B cell (primary cell): ENCODE measurements around the gene CRB3. TPM values are rescaled to one million over a fixed set of nuclear protein-coding genes. Genes with fewer than 3 reads are reported as not detected.

ENCODE experiments used
- ATAC-seq: fragments of 200-7000 bp; cut with Tn5 transposase; one replicate; pipeline ENCODE4 v1.10.0; 2021; ENCODE audit warnings: low read depth, mild to moderate bottlenecking, moderate number of reproducible peaks, moderate library complexity
- CTCF ChIA-PET: fragments of 350-600 bp; sonication (Branson Sonifier 250); formaldehyde crosslinking; loops from one replicate; lab custom pipeline; 2021; ENCODE audit warnings: antibody characterized with exemption, inconsistent platforms; lab: Charles Lee
- POLR2A ChIA-PET: fragments of 350-600 bp; sonication (Branson Sonifier 250); formaldehyde crosslinking; loops from one replicate; lab custom pipeline; 2021; ENCODE audit warnings: antibody characterized with exemption; lab: Charles Lee
- DNase-seq: peaks from one replicate; pipeline ENCODE4 v3.0.0; 2013
- H2AFZ ChIP-seq: 2 replicates; pipeline ENCODE4 v1.6.1; 2012; ENCODE audit warnings: mild to moderate bottlenecking, low read depth, low read length; ENCODE audit not compliant: insufficient read depth, poor library complexity, severe bottlenecking
- H3K27ac ChIP-seq, 2 donors: 1 replicate in 1 of 2; 2 replicates in 1 of 2; pipeline ENCODE4 v1.5.1; 2012 to 2013; ENCODE audit warnings: low read length in 2 of 2, mild to moderate bottlenecking in 2 of 2, moderate library complexity in 1 of 2
- H3K27me3 ChIP-seq, 4 experiments: fragments of 200-600 bp in 1 of 4; sonication (generic) in 1 of 4; replicated peaks in 1 of 4; 1 replicate in 2 of 4; 2 replicates in 2 of 4; pipeline versions ENCODE4 v1.6.1 to v1.7.0; 2013 to 2016; ENCODE audit warnings: low read length in 3 of 4, mild to moderate bottlenecking in 2 of 4, mixed read lengths in 1 of 4, moderate library complexity in 1 of 4; ENCODE audit not compliant: insufficient read depth in 4 of 4, control insufficient read depth in 3 of 4; ENCODE audit errors: control extremely low read depth in 1 of 4
- H3K36me3 ChIP-seq, 2 experiments: replicated peaks in 1 of 2; 1 replicate in 1 of 2; 2 replicates in 1 of 2; pipeline versions ENCODE4 v1.6.1 to v1.7.1; 2013; ENCODE audit warnings: low read length in 1 of 2; ENCODE audit not compliant: insufficient read depth in 2 of 2, control insufficient read depth in 1 of 2; ENCODE audit errors: control extremely low read depth in 1 of 2, extremely low read depth in 1 of 2
- H3K4me1 ChIP-seq, 2 donors: fragments of 200-600 bp in 1 of 2; sonication (generic) in 1 of 2; 1 replicate in 1 of 2; 2 replicates in 1 of 2; pipeline versions ENCODE4 v1.5.1 to v1.6.1; 2013 to 2017; ENCODE audit warnings: low read length in 2 of 2; ENCODE audit not compliant: control insufficient read depth in 2 of 2, insufficient read depth in 2 of 2
- H3K4me2 ChIP-seq: replicated peaks from 2 replicates; pipeline ENCODE3; 2012; ENCODE audit warnings: mild to moderate bottlenecking, low read depth, low read length; ENCODE audit not compliant: poor library complexity, severe bottlenecking
- H3K4me3 ChIP-seq, 5 experiments: fragments of 200-600 bp in 1 of 5; sonication (generic) in 1 of 5; 1 replicate in 3 of 5; 2 replicates in 2 of 5; pipeline versions ENCODE4 v1.5.1 to v1.7.0; 2011 to 2016; ENCODE audit warnings: low read length in 4 of 5, mild to moderate bottlenecking in 4 of 5, low read depth in 2 of 5, control low read depth in 1 of 5, moderate library complexity in 1 of 5; ENCODE audit not compliant: insufficient read depth in 1 of 5; ENCODE audit errors: control extremely low read depth in 1 of 5, extremely low read depth in 1 of 5
- H3K79me2 ChIP-seq: fragments of 200-600 bp; sonication (generic); one replicate; pipeline ENCODE4 v1.6.0; 2016; ENCODE audit warnings: low read length; ENCODE audit not compliant: control insufficient read depth, insufficient read depth
- H3K9ac ChIP-seq: fragments of 200-600 bp; sonication (generic); 2 replicates; pipeline ENCODE4 v1.6.1; 2017; ENCODE audit warnings: mild to moderate bottlenecking, low read length, moderate library complexity
- H3K9me3 ChIP-seq, 3 donors: one replicate each; pipeline versions ENCODE4 v1.6.1 to v1.7.1; 2013; ENCODE audit warnings: low read length in 2 of 3; ENCODE audit not compliant: control insufficient read depth in 2 of 3, insufficient read depth in 1 of 3; ENCODE audit errors: control extremely low read depth in 1 of 3
- H4K20me1 ChIP-seq: 2 replicates; pipeline ENCODE4 v1.6.0; 2012; ENCODE audit warnings: mild to moderate bottlenecking, low read length; ENCODE audit not compliant: insufficient read depth, control insufficient read depth, poor library complexity, severe bottlenecking
- H3K27ac Mint-ChIP-seq: one replicate; pipeline ENCODE4 v1.8.0; 2021; ENCODE audit warnings: mixed read lengths
- H3K27me3 Mint-ChIP-seq: one replicate; pipeline ENCODE4 v1.8.0; 2021; ENCODE audit warnings: mixed read lengths
- H3K4me1 Mint-ChIP-seq: one replicate; pipeline ENCODE4 v1.8.0; 2021; ENCODE audit warnings: mixed read lengths
- H3K4me3 Mint-ChIP-seq: one replicate; pipeline ENCODE4 v1.8.0; 2021; ENCODE audit warnings: mixed read lengths
- H3K9me3 Mint-ChIP-seq: one replicate; pipeline ENCODE4 v1.8.0; 2022; ENCODE audit warnings: mixed read lengths; ENCODE audit not compliant: insufficient read depth
- CTCF ChIP-seq: fragments of 200-600 bp; IDR thresholded peaks from one replicate; pipeline ENCODE4 v1.8.0; 2022; ENCODE audit warnings: antibody characterized with exemption, mild to moderate bottlenecking
- EZH2 ChIP-seq: IDR thresholded peaks from 2 replicates; pipeline ENCODE4 v1.6.1; 2012; ENCODE audit warnings: borderline replicate concordance, low read depth, mild to moderate bottlenecking, moderate library complexity, low read length; ENCODE audit not compliant: insufficient read depth, poor library complexity, severe bottlenecking
- WGBS: methylation state at CpG from one replicate; pipeline ENCODE4 v1.1.5; 2013; ENCODE audit warnings: missing lambda C conversion rate; ENCODE audit not compliant: insufficient coverage; 5-methylcytosine and 5-hydroxymethylcytosine counted together
- intact Hi-C: fragments of 100-400 bp; cut with micrococcal nuclease; formaldehyde crosslinking; loops from one replicate; pipeline ENCODE4 v1.10.0; 2022
- polyA plus RNA-seq: library from polyadenylated mRNA; depleted of rRNA; stranded (reverse); fragments of >200 nt; gene quantifications from 2 replicates; pipeline ENCODE4 v1.2.3, GENCODE V29; 2012
- total RNA-seq, 2 donors: library from RNA; stranded (reverse); fragments of 120-200 nt in 1 of 2; gene quantifications; 1 replicate in 1 of 2; 2 replicates in 1 of 2; pipeline versions ENCODE4 v1.2.3 to v1.2.4, GENCODE V29; 2013 to 2022

Gene CRB3
- total and polyA plus RNA-seq, 2 donors (not counting 1 experiment from before 2014, with no cell fraction given), result 2.1 to 3.6 TPM

GRCh38 chr19:6414793-6415590, 49.1 kb upstream of the CRB3 start:
- no peaks in the 10 kb centered on the region for H3K27me3 ChIP-seq
- no peak for ATAC-seq
- H3K9ac ChIP-seq, result no peak overlapping the region
- intact Hi-C loops, result no loop called here
- H3K36me3 ChIP-seq, result peaks cover 0 to 60% of the 10 kb centered on the region in 2 experiments
- H3K27ac Mint-ChIP-seq, result no peak overlapping the region
- 96% methylated on average over 36 of the region's 47 CpGs for WGBS
- H3K4me1 Mint-ChIP-seq, result no peaks in the 10 kb centered on the region
- DNase-seq, result no peak
- no peak overlapping the region for H3K27ac ChIP-seq
- POLR2A ChIA-PET, result no interaction called here
- H4K20me1 ChIP-seq, result peaks cover 61% of the 10 kb centered on the region
- no peak for TF ChIP-seq CTCF
- TF ChIP-seq EZH2, result no peak
- no peaks in the 10 kb centered on the region for H3K9me3 Mint-ChIP-seq
- H3K9me3 ChIP-seq, result no peaks in the 10 kb centered on the region
- no peak overlapping the region for H3K4me2 ChIP-seq
- no peaks in the 10 kb centered on the region for H3K27me3 Mint-ChIP-seq
- H3K4me3 ChIP-seq, result no peak overlapping the region
- CTCF ChIA-PET, result interaction anchor here (0.5 kb wide), 1 partner anchor 89 kb away, joined by 3 read pairs; no protein-coding TSS in a partner anchor
- no peak overlapping the region for H2AFZ ChIP-seq
- no peak overlapping the region for H3K4me3 Mint-ChIP-seq
- H3K4me1 ChIP-seq, result no peaks in the 10 kb centered on the region
- H3K79me2 ChIP-seq, result peaks cover 4% of the 10 kb centered on the region

- no peak overlapping the region for H3K4me3 Mint-ChIP-seq
- H3K9me3 ChIP-seq, result no peaks in the 10 kb centered on the region
- H2AFZ ChIP-seq, result no peak overlapping the region
- peaks cover 0 to 66% of the 10 kb centered on the region in 2 experiments for H3K36me3 ChIP-seq
- no peaks in the 10 kb centered on the region for H3K9me3 Mint-ChIP-seq
- ATAC-seq (no peak), DNase-seq (no peak)
- peaks cover 8% of the 10 kb centered on the region for H3K79me2 ChIP-seq
- no peak overlapping the region for H3K9ac ChIP-seq
- H3K27ac Mint-ChIP-seq, result no peak overlapping the region
- no peak overlapping the region for H3K4me2 ChIP-seq
- CTCF ChIA-PET, result interaction anchor here (0.5 kb wide), 1 partner anchor 88 kb away, joined by 3 read pairs; no protein-coding TSS in a partner anchor
- no peaks in the 10 kb centered on the region for H3K27me3 Mint-ChIP-seq
- TF ChIP-seq EZH2 (no peak), CTCF (no peak)
- H3K4me1 ChIP-seq, result no peaks in the 10 kb centered on the region
- H4K20me1 ChIP-seq, result peaks cover 68% of the 10 kb centered on the region
- 99% methylated on average over 27 of the region's 32 CpGs for WGBS
- H3K27ac ChIP-seq, result no peak overlapping the region
- intact Hi-C loops, result no loop called here
- POLR2A ChIA-PET, result no interaction called here
- H3K4me3 ChIP-seq, result no peak overlapping the region
- H3K4me1 Mint-ChIP-seq, result no peaks in the 10 kb centered on the region
- no peaks in the 10 kb centered on the region for H3K27me3 ChIP-seq
Measured at GRCh38 chr19:6415591-6416190, 48.4 kb upstream of the CRB3 start.
